Liver (tissue), 9 donors: ENCODE data around the gene CSTPP1. TPM values are rescaled to one million over a fixed set of nuclear protein-coding genes. Genes with fewer than 3 reads are reported as not detected.

Experiments used
- DNase-seq: peaks from one replicate; pipeline ENCODE4 v3.0.0-alpha.2; 2017; ENCODE audit warnings: low spot score
- H3K27ac ChIP-seq, 2 donors: one replicate each; pipeline ENCODE4 v1.7.0; 2013; ENCODE audit warnings: inconsistent platforms in 2 of 2, low read length in 2 of 2, control low read depth in 1 of 2, low read depth in 1 of 2, mild to moderate bottlenecking in 1 of 2
- H3K27me3 ChIP-seq, 4 donors: one replicate each; pipeline versions ENCODE4 v1.6.1 to v1.7.0; 2013; ENCODE audit warnings: low read length in 3 of 4, inconsistent platforms in 1 of 4, mild to moderate bottlenecking in 1 of 4, moderate library complexity in 1 of 4; ENCODE audit not compliant: control insufficient read depth in 4 of 4, insufficient read depth in 4 of 4
- H3K36me3 ChIP-seq, 4 donors: one replicate each; pipeline versions ENCODE4 v1.6.1 to v1.7.0; 2013; ENCODE audit warnings: low read length in 3 of 4, mild to moderate bottlenecking in 3 of 4, low read depth in 1 of 4, moderate library complexity in 1 of 4; ENCODE audit not compliant: control insufficient read depth in 4 of 4, insufficient read depth in 3 of 4
- H3K4me1 ChIP-seq, 4 donors: one replicate each; pipeline versions ENCODE4 v1.6.1 to v1.7.0; 2013; ENCODE audit warnings: low read length in 3 of 4, mild to moderate bottlenecking in 3 of 4, moderate library complexity in 1 of 4; ENCODE audit not compliant: control insufficient read depth in 4 of 4, insufficient read depth in 4 of 4
- H3K4me3 ChIP-seq, 3 donors: one replicate each; pipeline versions ENCODE4 v1.6.1 to v1.7.0; 2013; ENCODE audit warnings: low read length in 3 of 3, control low read depth in 1 of 3, low read depth in 1 of 3, mild to moderate bottlenecking in 1 of 3
- H3K9ac ChIP-seq, 2 donors: one replicate each; pipeline ENCODE4 v1.7.0; 2013; ENCODE audit warnings: low read length in 2 of 2, mild to moderate bottlenecking in 2 of 2, moderate library complexity in 2 of 2, control low read depth in 1 of 2, low read depth in 1 of 2
- H3K9me3 ChIP-seq, 4 donors: one replicate each; pipeline versions ENCODE4 v1.6.1 to v1.7.0; 2013; ENCODE audit warnings: low read length in 3 of 4; ENCODE audit not compliant: control insufficient read depth in 4 of 4
- ATF3 ChIP-seq: IDR thresholded peaks from 2 replicates; pipeline ENCODE4 v1.6.1; 2016; ENCODE audit warnings: antibody characterized with exemption
- CTCF ChIP-seq: fragments of 150-350 bp; IDR thresholded peaks from 2 replicates; pipeline ENCODE4 v1.5.1; 2017; ENCODE audit warnings: improper control_type of control experiment, low read depth, low read length; ENCODE audit not compliant: missing input control
- EGR1 ChIP-seq, 2 donors: IDR thresholded peaks; 2 replicates each; pipeline ENCODE4 v1.6.1; 2016 to 2018; ENCODE audit warnings: antibody characterized with exemption in 2 of 2, low read depth in 2 of 2
- FOXA1 ChIP-seq: IDR thresholded peaks from 2 replicates; pipeline ENCODE4 v1.6.1; 2016; ENCODE audit warnings: antibody characterized with exemption
- GABPA ChIP-seq, 2 donors: IDR thresholded peaks in 1 of 2; conservative IDR thresholded peaks in 1 of 2; 2 replicates each; pipeline ENCODE4 v1.6.1; 2016; ENCODE audit warnings: antibody characterized with exemption in 2 of 2, mild to moderate bottlenecking in 1 of 2, moderate library complexity in 1 of 2
- HNF4A ChIP-seq, 2 donors: conservative IDR thresholded peaks; 2 replicates each; pipeline ENCODE4 v1.6.1; 2016; ENCODE audit warnings: antibody characterized with exemption in 2 of 2, mild to moderate bottlenecking in 2 of 2
- MAX ChIP-seq: IDR thresholded peaks from 2 replicates; pipeline ENCODE4 v1.6.1; 2016; ENCODE audit warnings: antibody characterized with exemption
- NR2F2 ChIP-seq: IDR thresholded peaks from 2 replicates; pipeline ENCODE4 v1.6.1; 2016; ENCODE audit warnings: antibody characterized with exemption
- RAD21 ChIP-seq, 2 donors: IDR thresholded peaks; 2 replicates each; pipeline ENCODE4 v1.6.1; 2016; ENCODE audit warnings: antibody characterized with exemption in 2 of 2, mild to moderate bottlenecking in 2 of 2
- REST ChIP-seq: IDR thresholded peaks from 2 replicates; pipeline ENCODE4 v1.6.1; 2016; ENCODE audit warnings: antibody characterized with exemption, mild to moderate bottlenecking
- RXRA ChIP-seq, 2 donors: IDR thresholded peaks; 2 replicates each; pipeline ENCODE4 v1.6.1; 2017 to 2018; ENCODE audit warnings: antibody characterized with exemption in 2 of 2, mild to moderate bottlenecking in 1 of 2
- SP1 ChIP-seq: IDR thresholded peaks from 2 replicates; pipeline ENCODE4 v1.6.1; 2018; ENCODE audit warnings: antibody characterized with exemption, mild to moderate bottlenecking
- TAF1 ChIP-seq: conservative IDR thresholded peaks from 2 replicates; pipeline ENCODE4 v1.6.1; 2016; ENCODE audit warnings: antibody characterized with exemption, mild to moderate bottlenecking
- YY1 ChIP-seq: IDR thresholded peaks from 2 replicates; pipeline ENCODE4 v1.6.1; 2016; ENCODE audit warnings: antibody characterized with exemption, mild to moderate bottlenecking
- ZBTB33 ChIP-seq: IDR thresholded peaks from 2 replicates; pipeline ENCODE4 v1.6.1; 2016; ENCODE audit warnings: antibody characterized with exemption
- WGBS: extraction: QIAGEN DNeasy Blood & Tissue Kit; methylation state at CpG from one replicate; pipeline ENCODE4 v1.1.7; 2013; 5-methylcytosine and 5-hydroxymethylcytosine counted together
- polyA plus RNA-seq, 2 donors: library from polyadenylated mRNA; stranded (reverse) in 1 of 2; unstranded in 1 of 2; fragments of 200-250 nt in 1 of 2; fragments of >200 nt in 1 of 2; fragmentation: Nextera tagmentation in 1 of 2; extraction: Ambion mirVana in 1 of 2; gene quantifications; one replicate each; pipeline versions ENCODE4 v1.2.1 to v1.2.3, GENCODE V29; 2013 to 2015
- total RNA-seq, 2 donors: library from RNA; depleted of rRNA; stranded (reverse); fragments of >200 nt; gene quantifications; one replicate each; pipeline ENCODE4 v1.2.3, GENCODE V29; 2014
- donor health status: healthy.
- donor health status: healthy.
- donor health status: healthy.
- donor health status: healthy.
- donor health status: healthy.

CSTPP1 gene
- total and polyA plus RNA-seq, 4 donors, result 5.4 to 6.6 (median 5.7) TPM

- H3K9me3 ChIP-seq, result no peaks in the 10 kb centered on the region
- H3K27me3 ChIP-seq, result no peaks in the 10 kb centered on the region
- H3K4me1 ChIP-seq, result peaks cover 0 to 7% (median 5%) of the 10 kb centered on the region in 4 donors
- 97% methylated on average over 13 of the region's 13 CpGs for WGBS
- H3K4me3 ChIP-seq, result no peak overlapping the region
- DNase-seq, result no peak
- no peaks in the 10 kb centered on the region for H3K36me3 ChIP-seq
- no peak for TF ChIP-seq MAX
- no peak for TF ChIP-seq SP1
- no peak for TF ChIP-seq YY1
- no peak for TF ChIP-seq CTCF
- TF ChIP-seq REST, result no peak
- no peak for TF ChIP-seq NR2F2
- TF ChIP-seq ZBTB33, result no peak
- TF ChIP-seq TAF1, result no peak
- no peak for TF ChIP-seq FOXA1
- TF ChIP-seq RXRA (IDR thresholded peaks at IDR 0.05), result no peak
- no peak for TF ChIP-seq EGR1 (IDR thresholded peaks at IDR 0.05; ENCODE audit: low read depth in 2 of 2)
- no peak for TF ChIP-seq ATF3
- TF ChIP-seq GABPA (IDR thresholded peaks at IDR 0.05 in 1 of 2, conservative IDR thresholded peaks at IDR 0.05 in 1 of 2), result no peak
- no peak for TF ChIP-seq RAD21 (IDR thresholded peaks at IDR 0.05)
- TF ChIP-seq HNF4A (conservative IDR thresholded peaks at IDR 0.05), result no peak
- no peak overlapping the region for H3K9ac ChIP-seq
- H3K27ac ChIP-seq, result no peak overlapping the region
These were observed 37.0 kb upstream of the CSTPP1 start for GRCh38 chr11:46899501-46900025.
